ENCODE results near the gene DNAH14. TPM values are rescaled to one million over a fixed set of nuclear protein-coding genes. Genes with fewer than 3 reads are reported as not detected.

Gene DNAH14
- total and polyA plus RNA-seq, 2 of the 8 experiments (the other 6 are each of a cell fraction or from before 2014, with no cell fraction given), result 8.4 to 40.7 TPM

DNA sequence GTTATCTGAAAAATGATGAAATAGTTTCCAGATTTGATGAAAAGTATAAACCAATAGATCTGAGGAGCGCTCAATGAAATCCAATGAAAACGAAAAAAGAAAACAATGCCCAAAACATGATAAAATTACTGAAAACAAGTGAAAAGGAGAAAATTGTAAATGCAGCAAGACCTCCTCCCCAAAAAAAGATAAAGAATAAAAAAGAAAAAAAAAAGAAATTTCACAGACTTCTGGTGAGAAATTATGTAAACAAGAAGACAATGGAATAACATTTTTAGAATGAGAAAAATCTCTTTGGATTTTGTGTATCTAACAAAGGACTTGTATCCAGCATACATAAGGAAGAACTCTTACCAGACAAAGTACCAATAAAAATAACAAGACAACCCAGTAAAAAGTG, 134.2 kb downstream of the DNAH14 start:
- Histone ChIP-seq H3K4ac (replicated peaks; ENCODE audit: insufficient read length, low read depth, low read length) (no peak overlapping the region), H3K27me3 (replicated peaks in 1 of 4; ENCODE audit: control insufficient read depth in 3 of 4, extremely low read depth in 1 of 4, insufficient read depth in 3 of 4, low read length in 3 of 4) (no peaks in the 10 kb centered on the region), H3K9ac (replicated peaks in 1 of 4; ENCODE audit: extremely low read depth in 1 of 4, low read depth in 3 of 4, low read length in 3 of 4) (no peak overlapping the region), H3K4me3 (ENCODE audit: extremely low read depth in 1 of 4, insufficient read depth in 2 of 4, low read depth in 3 of 4, low read length in 4 of 4) (no peak overlapping the region), H2BK120ac (replicated peaks; ENCODE audit: low read depth, low read length) (no peak overlapping the region), H2BK12ac (ENCODE audit: low read depth, low read length) (no peak overlapping the region), H3K79me2 (ENCODE audit: control insufficient read depth in 1 of 2, insufficient read depth in 2 of 2, low read length in 2 of 2) (no peaks in the 10 kb centered on the region), H2BK20ac (ENCODE audit: low read length) (no peak overlapping the region), H3K18ac (ENCODE audit: extremely low read depth, low read length) (no peak overlapping the region), H4K5ac (ENCODE audit: insufficient read length, low read depth, low read length) (no peak overlapping the region), H2AFZ (ENCODE audit: low read length) (no peak overlapping the region), H3K36me3 (ENCODE audit: control insufficient read depth in 2 of 4, insufficient read depth in 4 of 4, low read length in 3 of 4) (no peaks in the 10 kb centered on the region), H4K20me1 (replicated peaks in 1 of 2; ENCODE audit: control insufficient read depth in 1 of 2, insufficient read depth in 2 of 2, low read length in 2 of 2) (no peaks in the 10 kb centered on the region), H3K9me3 (ENCODE audit: insufficient read depth in 2 of 2, low read depth in 1 of 2, low read length in 1 of 2) (peaks cover 11 to 21% of the 10 kb centered on the region in 2 experiments), H2BK15ac (ENCODE audit: low read length) (no peak overlapping the region), H3K79me1 (ENCODE audit: low read depth, low read length) (no peaks in the 10 kb centered on the region), H3K14ac (ENCODE audit: insufficient read length) (no peak overlapping the region), H3K4me2 (ENCODE audit: insufficient read depth in 1 of 2, low read depth in 2 of 2, low read length in 2 of 2) (no peak overlapping the region), H2AK5ac (ENCODE audit: low read depth, low read length) (no peak overlapping the region), H3K23me2 (ENCODE audit: low read depth, low read length) (no peaks in the 10 kb centered on the region), H2BK5ac (ENCODE audit: low read depth, low read length) (no peak overlapping the region), H3K27ac (ENCODE audit: low read depth, low read length) (no peak overlapping the region), H3K23ac (ENCODE audit: insufficient read length) (no peak overlapping the region), H3K4me1 (replicated peaks in 1 of 4; ENCODE audit: control insufficient read depth in 3 of 4, insufficient read depth in 4 of 4, low read length in 3 of 4) (no peaks in the 10 kb centered on the region), H4K8ac (ENCODE audit: extremely low read depth, insufficient read depth, low read length) (no peak overlapping the region), H4K91ac (replicated peaks; ENCODE audit: insufficient read length, low read length) (no peak overlapping the region), H3K56ac (replicated peaks; ENCODE audit: insufficient read length, low read depth, low read length) (no peak overlapping the region)
- POLR2A ChIA-PET (ENCODE audit: partially characterized antibody), result no interaction called here
- CTCF ChIA-PET (ENCODE audit: partially characterized antibody), result no interaction called here
- DNase-seq (ENCODE audit: low read depth in 1 of 2, low spot score in 2 of 2) (no peak), FAIRE-seq (no peak)
- 90% methylated on average over 2 of the region's 2 CpGs; no CpG with 5 or more reads in 1 of the 2 experiments for WGBS, 2 experiments (ENCODE audit: extremely low coverage in 1 of 2, insufficient coverage in 1 of 2, insufficient read length in 1 of 2, insufficient replicate concordance in 2 of 2, low coverage in 1 of 2, low lambda C conversion rate in 2 of 2, missing lambda C conversion rate in 1 of 2)
- no peak for TF ChIP-seq SIN3A (conservative IDR thresholded peaks at IDR 0.05 in 1 of 2, IDR thresholded peaks at IDR 0.05 in 1 of 2; ENCODE audit: low read depth in 1 of 2, low read length in 2 of 2)
- no peak for TF ChIP-seq CEBPB (IDR thresholded peaks at IDR 0.05; ENCODE audit: low read depth, low read length)
- no peak for TF ChIP-seq SIRT6 (IDR thresholded peaks at IDR 0.05; ENCODE audit: low read length)
- no peak for TF ChIP-seq CHD2 (IDR thresholded peaks at IDR 0.05; ENCODE audit: low read length)
- TF ChIP-seq EP300 (IDR thresholded peaks at IDR 0.05; ENCODE audit: borderline replicate concordance in 1 of 2, low read depth in 2 of 2, low read length in 2 of 2), result no peak
- TF ChIP-seq SUZ12 (IDR thresholded peaks at IDR 0.05; ENCODE audit: low read length), result no peak
- no peak for TF ChIP-seq CBX5 (IDR thresholded peaks at IDR 0.05; ENCODE audit: low read depth, low read length)
- no peak for TF ChIP-seq JUND (IDR thresholded peaks at IDR 0.05; ENCODE audit: low read length)
- TF ChIP-seq BRCA1 (IDR thresholded peaks at IDR 0.05; ENCODE audit: low read depth, low read length), result no peak

Data from H1 (cell line).